ENCODE data around the gene CDH4. TPM values are rescaled to one million over a fixed set of nuclear protein-coding genes. Genes with fewer than 3 reads are reported as not detected.

The CDH4 gene
- total RNA-seq, 1 donor from 2014 or later, result 0.99 TPM

DNA sequence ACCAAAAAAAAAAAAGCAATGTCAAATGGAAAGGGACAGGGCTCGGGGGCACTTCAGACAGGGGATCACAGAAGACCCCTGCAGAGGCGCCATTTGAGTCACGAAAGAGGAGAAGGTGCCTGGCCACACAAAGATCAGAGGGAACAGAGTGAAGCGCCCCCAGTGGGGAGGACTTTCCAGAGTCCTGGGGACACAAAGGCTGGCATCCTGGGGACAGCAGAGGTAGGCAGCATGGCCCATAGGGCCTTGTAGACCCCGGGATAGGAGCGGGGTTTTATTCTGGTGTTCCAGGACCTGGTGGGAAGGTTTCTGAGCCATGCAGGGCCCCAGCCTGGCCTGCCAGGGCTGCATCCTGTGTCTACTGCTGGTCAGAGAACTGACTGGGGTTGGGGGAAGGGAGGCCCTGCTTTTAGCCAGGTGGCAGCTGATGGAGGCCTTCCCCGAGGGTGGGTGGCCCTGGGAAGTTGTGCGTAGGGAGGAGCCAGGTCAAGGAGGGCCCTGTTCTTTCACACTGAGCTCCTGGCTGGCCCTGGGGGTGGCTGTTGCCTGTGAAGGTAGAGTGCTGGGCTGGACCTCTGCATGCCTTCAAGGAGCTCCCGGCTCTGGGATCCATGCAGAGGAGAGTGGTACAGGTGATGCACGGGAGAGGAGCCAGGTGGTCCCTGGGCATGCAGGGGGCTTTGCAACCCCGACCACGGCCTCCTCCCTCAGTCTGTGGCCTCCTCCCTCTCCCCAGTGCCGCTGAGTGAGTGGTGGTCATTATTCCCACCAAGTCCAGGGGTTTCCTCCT, 117.9 kb downstream of the CDH4 start:
- Mint-ChIP-seq H3K36me3 (ENCODE audit: low read depth) (no peaks in the 10 kb centered on the region), H3K27me3 (ENCODE audit: low read depth) (peaks cover 3% of the 10 kb centered on the region), H3K27ac (ENCODE audit: unreplicated experiment) (no peak overlapping the region), H3K9me3 (ENCODE audit: low read depth) (peaks cover 4% of the 10 kb centered on the region), H3K4me3 (ENCODE audit: unreplicated experiment) (no peak overlapping the region), H3K4me1 (ENCODE audit: low read depth) (no peaks in the 10 kb centered on the region)
- TF ChIP-seq, protein P1, sequence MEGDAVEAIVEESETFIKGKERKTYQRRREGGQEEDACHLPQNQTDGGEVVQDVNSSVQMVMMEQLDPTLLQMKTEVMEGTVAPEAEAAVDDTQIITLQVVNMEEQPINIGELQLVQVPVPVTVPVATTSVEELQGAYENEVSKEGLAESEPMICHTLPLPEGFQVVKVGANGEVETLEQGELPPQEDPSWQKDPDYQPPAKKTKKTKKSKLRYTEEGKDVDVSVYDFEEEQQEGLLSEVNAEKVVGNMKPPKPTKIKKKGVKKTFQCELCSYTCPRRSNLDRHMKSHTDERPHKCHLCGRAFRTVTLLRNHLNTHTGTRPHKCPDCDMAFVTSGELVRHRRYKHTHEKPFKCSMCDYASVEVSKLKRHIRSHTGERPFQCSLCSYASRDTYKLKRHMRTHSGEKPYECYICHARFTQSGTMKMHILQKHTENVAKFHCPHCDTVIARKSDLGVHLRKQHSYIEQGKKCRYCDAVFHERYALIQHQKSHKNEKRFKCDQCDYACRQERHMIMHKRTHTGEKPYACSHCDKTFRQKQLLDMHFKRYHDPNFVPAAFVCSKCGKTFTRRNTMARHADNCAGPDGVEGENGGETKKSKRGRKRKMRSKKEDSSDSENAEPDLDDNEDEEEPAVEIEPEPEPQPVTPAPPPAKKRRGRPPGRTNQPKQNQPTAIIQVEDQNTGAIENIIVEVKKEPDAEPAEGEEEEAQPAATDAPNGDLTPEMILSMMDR (IDR thresholded peaks at IDR 0.05), result no peak
- no peak for DNase-seq (ENCODE audit: low spot score)

- peaks cover 3% of the 10 kb centered on the region for H3K27me3 Mint-ChIP-seq (ENCODE audit: low read depth)
- H3K27ac Mint-ChIP-seq (ENCODE audit: unreplicated experiment), result no peak overlapping the region
- no peak overlapping the region for H3K4me3 Mint-ChIP-seq (ENCODE audit: unreplicated experiment)
- TF ChIP-seq, protein P1 (IDR thresholded peaks at IDR 0.05), result no peak
- no peak for DNase-seq (ENCODE audit: low spot score)
- no peaks in the 10 kb centered on the region for H3K36me3 Mint-ChIP-seq (ENCODE audit: low read depth)
- peaks cover 4% of the 10 kb centered on the region for H3K9me3 Mint-ChIP-seq (ENCODE audit: low read depth)
- H3K4me1 Mint-ChIP-seq (ENCODE audit: low read depth), result no peaks in the 10 kb centered on the region
Observed at GRCh38 chr20:61370841-61371303, 118.8 kb downstream of the CDH4 start.

GRCh38 chr20:61371501-61372136, 119.6 kb downstream of the CDH4 start:
- Mint-ChIP-seq H3K9me3 (ENCODE audit: low read depth) (no peaks in the 10 kb centered on the region), H3K27me3 (ENCODE audit: low read depth) (peaks cover 3% of the 10 kb centered on the region), H3K4me1 (ENCODE audit: low read depth) (no peaks in the 10 kb centered on the region), H3K36me3 (ENCODE audit: low read depth) (no peaks in the 10 kb centered on the region), H3K4me3 (ENCODE audit: unreplicated experiment) (no peak overlapping the region), H3K27ac (ENCODE audit: unreplicated experiment) (no peak overlapping the region)
- TF ChIP-seq, protein P1 (IDR thresholded peaks at IDR 0.05), result no peak
- no peak for DNase-seq (ENCODE audit: low spot score)

GRCh38 chr20:61372137-61373054, 120.3 kb downstream of the CDH4 start:
- Mint-ChIP-seq H3K4me1 (ENCODE audit: low read depth) (no peaks in the 10 kb centered on the region), H3K27ac (ENCODE audit: unreplicated experiment) (no peak overlapping the region), H3K9me3 (ENCODE audit: low read depth) (no peaks in the 10 kb centered on the region), H3K4me3 (ENCODE audit: unreplicated experiment) (no peak overlapping the region), H3K27me3 (ENCODE audit: low read depth) (peaks cover 3% of the 10 kb centered on the region), H3K36me3 (ENCODE audit: low read depth) (no peaks in the 10 kb centered on the region)
- TF ChIP-seq, protein P1 (IDR thresholded peaks at IDR 0.05), result no peak
- no peak for DNase-seq (ENCODE audit: low spot score)

DNA sequence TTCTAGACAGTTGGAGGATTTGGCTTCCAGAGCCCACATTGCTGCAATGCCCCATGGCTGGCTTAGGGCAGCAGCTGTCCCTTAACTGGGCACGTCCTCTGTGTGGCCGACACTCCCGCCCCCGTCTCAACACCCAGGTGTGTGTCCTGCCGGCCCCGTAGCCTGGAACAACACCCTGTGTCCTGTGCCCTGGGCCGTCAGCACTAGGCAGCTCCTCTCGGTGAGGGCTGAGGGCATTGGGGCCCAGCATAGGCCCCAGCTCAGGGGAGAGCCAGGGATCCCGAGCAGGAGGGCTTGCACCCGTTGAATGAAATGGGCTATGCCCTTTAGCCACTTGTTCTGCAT, 121.0 kb downstream of the CDH4 start:
- Mint-ChIP-seq H3K4me3 (ENCODE audit: unreplicated experiment) (no peak overlapping the region), H3K36me3 (ENCODE audit: low read depth) (no peaks in the 10 kb centered on the region), H3K27me3 (ENCODE audit: low read depth) (peaks cover 3% of the 10 kb centered on the region), H3K4me1 (ENCODE audit: low read depth) (no peaks in the 10 kb centered on the region), H3K9me3 (ENCODE audit: low read depth) (no peaks in the 10 kb centered on the region), H3K27ac (ENCODE audit: unreplicated experiment) (no peak overlapping the region)
- TF ChIP-seq, protein P1 (IDR thresholded peaks at IDR 0.05), result no peak
- no peak for DNase-seq (ENCODE audit: low spot score)
